Hepatocyte (in vitro differentiated cells): ENCODE measurements around the gene FOXF1.

ENCODE experiments used
- EZH2 ChIP-seq: fragments of 200-600 bp; sonication (generic); IDR thresholded peaks from 2 replicates; pipeline ENCODE4 v1.6.1; 2016; ENCODE audit warnings: antibody characterized with exemption, mild to moderate bottlenecking, borderline replicate concordance
- EZH2phosphoT487 ChIP-seq: fragments of 200-600 bp; sonication (generic); IDR thresholded peaks from one replicate; pipeline ENCODE4 v1.6.1; 2018; ENCODE audit warnings: antibody characterized with exemption, mild to moderate bottlenecking, low read depth, moderate library complexity; ENCODE audit not compliant: unreplicated experiment, severe bottlenecking
- TF ChIP-seq, protein P1 (sequence below): fragments of 200-600 bp; sonication (generic); IDR thresholded peaks from 2 replicates; pipeline ENCODE4 v1.5.1; 2016; ENCODE audit warnings: antibody characterized with exemption, mild to moderate bottlenecking; ENCODE audit not compliant: poor library complexity

DNA sequence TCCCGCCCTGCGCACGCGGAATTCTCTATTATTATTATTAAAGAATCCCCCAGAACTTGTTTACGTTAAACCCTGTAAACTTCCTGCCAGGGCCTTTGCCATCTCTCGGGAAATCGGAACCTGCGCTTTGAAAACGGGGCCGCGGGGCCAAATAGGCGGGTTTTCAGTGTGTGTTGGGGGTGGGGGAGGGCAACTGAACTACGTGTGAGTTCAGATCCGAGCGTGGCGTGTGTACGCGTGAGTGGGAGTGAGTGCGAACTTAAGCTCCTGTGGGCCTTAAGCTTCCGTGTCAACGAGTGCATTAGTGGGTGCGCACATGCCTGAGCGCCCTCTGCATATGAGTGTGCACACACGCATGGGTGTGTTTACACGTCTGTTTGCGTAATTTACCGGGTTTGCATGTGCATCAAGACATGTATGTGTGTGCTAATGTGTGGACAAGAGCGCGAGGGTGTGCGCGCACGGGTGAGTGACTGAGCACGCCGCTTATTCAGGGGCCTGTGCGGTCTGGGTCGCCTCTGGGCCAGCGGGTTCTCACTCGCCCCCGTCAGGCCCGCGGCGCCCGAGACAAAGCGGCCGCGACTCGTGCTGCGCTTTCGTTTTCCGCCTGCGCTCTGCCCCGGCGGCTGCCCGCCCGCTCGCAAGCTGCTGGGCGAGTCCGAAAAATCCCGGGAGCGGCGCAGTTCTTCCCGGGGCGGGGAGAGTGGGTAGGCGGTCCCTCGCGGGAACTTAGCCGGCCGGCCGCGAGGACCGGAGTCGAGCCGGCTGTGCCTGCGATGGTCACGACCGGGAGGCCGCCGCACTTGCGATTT is 1.2 kb upstream of the FOXF1 start:
- TF ChIP-seq, protein P1, sequence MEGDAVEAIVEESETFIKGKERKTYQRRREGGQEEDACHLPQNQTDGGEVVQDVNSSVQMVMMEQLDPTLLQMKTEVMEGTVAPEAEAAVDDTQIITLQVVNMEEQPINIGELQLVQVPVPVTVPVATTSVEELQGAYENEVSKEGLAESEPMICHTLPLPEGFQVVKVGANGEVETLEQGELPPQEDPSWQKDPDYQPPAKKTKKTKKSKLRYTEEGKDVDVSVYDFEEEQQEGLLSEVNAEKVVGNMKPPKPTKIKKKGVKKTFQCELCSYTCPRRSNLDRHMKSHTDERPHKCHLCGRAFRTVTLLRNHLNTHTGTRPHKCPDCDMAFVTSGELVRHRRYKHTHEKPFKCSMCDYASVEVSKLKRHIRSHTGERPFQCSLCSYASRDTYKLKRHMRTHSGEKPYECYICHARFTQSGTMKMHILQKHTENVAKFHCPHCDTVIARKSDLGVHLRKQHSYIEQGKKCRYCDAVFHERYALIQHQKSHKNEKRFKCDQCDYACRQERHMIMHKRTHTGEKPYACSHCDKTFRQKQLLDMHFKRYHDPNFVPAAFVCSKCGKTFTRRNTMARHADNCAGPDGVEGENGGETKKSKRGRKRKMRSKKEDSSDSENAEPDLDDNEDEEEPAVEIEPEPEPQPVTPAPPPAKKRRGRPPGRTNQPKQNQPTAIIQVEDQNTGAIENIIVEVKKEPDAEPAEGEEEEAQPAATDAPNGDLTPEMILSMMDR, result no peak
- TF ChIP-seq EZH2phosphoT487 (peak; percentile 68), EZH2 (peak; percentile 78)
